HG03280 (cell line): Measurements from ENCODE around the gene MUC5AC.

ENCODE experiments used
- ATAC-seq: cut with Tn5 transposase; IDR thresholded peaks from one replicate; pipeline ENCODE4 v1.9.1; 2021; ENCODE audit warnings: mild to moderate bottlenecking, moderate library complexity; ENCODE audit not compliant: unreplicated experiment

The MUC5AC gene

DNA sequence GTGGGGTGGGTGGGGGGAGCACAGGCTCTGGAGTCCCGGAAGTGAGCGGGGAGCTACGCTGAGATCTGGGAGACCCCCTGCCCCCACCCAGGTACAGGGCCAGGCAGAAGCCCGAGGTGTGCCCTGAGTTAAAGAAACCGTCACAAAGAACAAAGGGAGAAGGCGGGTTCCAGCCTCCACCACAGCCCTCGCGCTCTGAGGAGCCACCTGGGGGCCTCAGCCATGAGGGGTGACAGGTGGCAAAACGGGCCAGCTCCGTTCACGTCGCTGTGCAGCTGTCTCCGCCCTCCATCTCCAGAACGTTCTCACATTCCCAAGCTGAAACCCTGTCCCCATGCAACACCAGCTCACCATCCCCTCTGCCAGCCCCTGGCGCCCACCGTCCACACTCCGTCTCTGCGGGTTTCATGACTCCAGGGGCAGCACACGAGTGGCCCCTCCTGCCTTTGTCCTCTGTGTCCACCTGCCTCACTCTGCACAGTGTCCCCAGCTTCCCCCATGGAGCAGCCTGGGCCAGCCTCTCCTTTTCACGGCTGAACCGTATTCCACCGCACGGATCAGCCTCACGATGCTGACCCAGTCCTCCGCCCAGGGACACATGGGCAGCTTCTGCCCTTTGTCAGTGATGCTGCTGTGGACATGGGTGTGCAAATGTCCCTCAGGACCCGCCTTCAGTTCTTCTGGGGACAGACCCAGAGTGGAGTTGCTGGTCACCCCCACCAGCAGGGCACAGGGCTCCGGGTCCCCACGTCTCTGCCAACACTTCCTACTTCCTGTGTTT lies 63.4 kb downstream of the MUC5AC start:
- ATAC-seq: no peak

- ATAC-seq: no peak
Measured at GRCh38 chr11:1221848-1222311, 64.1 kb downstream of the MUC5AC start.

DNA sequence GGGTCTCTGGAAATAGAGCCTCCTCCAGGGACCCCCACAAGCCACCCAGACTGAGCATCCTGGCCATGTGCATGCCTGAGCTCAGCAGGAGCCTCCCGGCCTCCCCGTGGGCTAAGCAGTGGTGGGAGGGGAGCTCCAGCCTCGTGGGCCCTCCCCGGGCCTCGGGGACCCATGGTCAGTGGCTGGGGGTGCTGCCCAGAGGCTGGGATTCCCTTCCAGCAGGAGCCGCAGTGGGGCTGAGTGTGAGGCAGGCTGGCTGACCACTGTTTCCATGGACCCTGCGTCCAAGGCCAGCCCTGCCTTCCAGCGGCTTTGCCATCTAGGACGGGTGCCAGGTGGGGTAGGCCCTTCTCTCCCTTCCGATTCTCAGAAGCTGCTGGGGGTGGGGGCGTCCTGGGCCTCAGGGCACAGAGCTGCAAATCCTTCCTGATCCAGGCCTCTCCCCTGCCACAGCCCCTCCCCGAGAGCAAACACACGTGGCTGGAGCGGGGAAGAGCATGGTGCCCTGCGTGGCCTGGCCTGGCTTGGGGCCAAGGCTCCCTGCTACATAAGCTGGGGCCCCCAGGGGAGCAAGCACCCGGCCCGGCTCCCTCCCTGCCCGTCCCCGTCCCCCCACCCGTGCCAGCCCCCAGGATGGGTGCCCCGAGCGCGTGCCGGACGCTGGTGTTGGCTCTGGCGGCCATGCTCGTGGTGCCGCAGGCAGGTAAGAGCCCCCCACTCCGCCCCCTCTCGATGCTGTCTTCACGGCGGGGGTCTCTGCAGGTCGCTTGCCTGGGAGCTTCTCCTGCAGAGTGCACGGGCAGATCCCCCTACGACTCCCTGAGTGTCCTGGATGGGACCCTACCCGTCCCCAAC lies 65.0 kb downstream of the MUC5AC start, which contains the start of gene MUC5B:
MUC5B (plus strand) TSS at position 576 of the 855 bp plus-strand sequence; CDS start at position 634, 58 bp downstream.
- ATAC-seq: no peak

- ATAC-seq: no peak
Measured at GRCh38 chr11:1223346-1224110, 65.8 kb downstream of the MUC5AC start.

GRCh38 chr11:1224111-1224490 lies 66.3 kb downstream of the MUC5AC start:
- no peak for ATAC-seq

GRCh38 chr11:1224491-1225385 lies 67.0 kb downstream of the MUC5AC start:
- ATAC-seq: no peak

DNA sequence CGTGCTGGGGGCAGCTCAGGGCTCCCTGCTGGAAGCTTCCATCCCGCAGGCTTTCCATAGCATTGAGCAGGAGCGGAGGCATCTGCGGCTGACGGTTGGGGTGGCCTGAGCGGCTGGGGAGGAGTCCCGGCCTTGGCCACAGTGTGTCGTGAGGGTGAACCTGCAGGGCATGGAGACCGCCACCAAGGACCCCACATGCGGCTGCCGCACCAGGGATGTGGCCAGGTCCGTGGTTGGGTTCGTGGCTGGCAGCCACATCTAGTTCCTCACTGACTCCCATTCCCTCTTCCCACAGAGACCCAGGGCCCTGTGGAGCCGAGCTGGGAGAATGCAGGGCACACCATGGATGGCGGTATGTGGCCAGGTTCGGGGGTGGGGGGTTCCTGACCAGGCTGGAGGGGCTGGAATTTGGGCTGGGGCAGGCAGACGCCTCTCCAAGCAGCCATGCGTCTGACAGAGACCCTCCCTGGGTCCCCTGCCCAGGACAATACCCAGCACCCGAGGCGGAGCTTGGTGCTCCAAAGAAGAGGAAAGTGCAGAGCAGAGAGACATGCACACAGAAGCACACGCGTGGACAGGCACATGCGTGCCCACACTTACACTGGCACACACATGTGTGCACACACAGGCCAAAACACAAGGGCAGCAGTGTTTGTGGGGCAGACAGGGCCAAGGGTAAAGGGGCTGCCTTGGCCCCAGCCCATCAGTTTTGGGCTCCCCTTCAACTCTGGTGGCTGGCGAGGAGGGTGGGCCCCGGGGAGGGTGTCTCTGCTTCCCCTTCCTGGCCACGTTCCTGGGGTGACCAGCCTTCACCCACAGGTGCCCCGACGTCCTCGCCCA lies 67.9 kb downstream of the MUC5AC start:
- no peak for ATAC-seq

DNA sequence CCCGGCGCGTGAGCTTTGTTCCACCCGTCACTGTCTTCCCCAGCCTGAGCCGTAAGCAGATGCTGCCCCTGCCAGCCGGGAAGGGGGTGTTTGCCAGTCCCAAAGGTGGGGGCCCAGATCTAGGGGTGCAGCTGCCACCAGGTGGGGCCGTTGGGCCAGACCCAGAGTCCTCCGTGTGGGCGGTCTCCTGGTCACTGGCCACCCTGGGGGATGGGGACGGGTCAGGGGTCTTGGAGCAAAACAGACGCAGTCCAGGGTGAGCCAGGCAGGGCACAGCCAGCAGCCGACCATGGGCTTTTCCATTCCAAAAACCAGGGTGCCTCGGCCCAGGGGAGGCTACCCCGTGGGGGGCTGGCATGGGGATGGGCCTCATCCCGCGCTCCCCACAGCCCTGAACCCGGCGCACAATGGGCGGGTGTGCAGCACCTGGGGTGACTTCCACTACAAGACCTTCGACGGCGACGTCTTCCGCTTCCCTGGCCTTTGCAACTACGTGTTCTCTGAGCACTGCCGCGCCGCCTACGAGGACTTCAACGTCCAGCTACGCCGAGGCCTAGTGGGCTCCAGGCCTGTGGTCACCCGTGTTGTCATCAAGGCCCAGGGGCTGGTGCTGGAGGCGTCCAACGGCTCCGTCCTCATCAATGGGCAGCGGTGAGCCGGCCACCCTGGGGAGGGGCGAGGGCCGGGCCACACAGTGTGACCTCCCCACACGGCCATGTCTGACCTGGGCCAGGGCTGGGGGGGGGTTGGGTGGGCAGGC lies 68.7 kb downstream of the MUC5AC start:
- ATAC-seq: no peak

DNA sequence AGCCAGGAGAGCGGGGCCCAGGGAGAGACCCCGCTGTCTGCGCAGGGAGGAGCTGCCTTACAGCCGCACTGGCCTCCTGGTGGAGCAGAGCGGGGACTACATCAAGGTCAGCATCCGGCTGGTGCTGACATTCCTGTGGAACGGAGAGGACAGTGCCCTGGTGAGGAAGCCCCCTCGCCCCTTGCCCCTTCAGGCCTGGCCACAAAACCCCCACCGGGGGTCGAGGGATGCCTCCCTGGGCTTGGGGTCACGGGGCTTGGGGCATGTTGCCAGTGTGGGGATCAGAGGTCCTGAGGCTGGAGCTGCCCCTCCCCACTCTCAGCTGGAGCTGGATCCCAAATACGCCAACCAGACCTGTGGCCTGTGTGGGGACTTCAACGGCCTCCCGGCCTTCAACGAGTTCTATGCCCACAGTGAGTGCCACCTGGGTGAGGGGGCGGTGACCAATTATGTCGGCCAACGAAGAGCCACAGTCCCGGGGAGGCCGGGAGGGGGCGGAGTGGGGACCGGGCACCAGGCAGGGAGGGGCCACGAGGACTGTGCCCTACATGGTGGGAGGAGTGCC lies 69.3 kb downstream of the MUC5AC start:
- ATAC-seq: no peak

- no peak for ATAC-seq
Measured at GRCh38 chr11:1227551-1228100, 69.9 kb downstream of the MUC5AC start.

DNA sequence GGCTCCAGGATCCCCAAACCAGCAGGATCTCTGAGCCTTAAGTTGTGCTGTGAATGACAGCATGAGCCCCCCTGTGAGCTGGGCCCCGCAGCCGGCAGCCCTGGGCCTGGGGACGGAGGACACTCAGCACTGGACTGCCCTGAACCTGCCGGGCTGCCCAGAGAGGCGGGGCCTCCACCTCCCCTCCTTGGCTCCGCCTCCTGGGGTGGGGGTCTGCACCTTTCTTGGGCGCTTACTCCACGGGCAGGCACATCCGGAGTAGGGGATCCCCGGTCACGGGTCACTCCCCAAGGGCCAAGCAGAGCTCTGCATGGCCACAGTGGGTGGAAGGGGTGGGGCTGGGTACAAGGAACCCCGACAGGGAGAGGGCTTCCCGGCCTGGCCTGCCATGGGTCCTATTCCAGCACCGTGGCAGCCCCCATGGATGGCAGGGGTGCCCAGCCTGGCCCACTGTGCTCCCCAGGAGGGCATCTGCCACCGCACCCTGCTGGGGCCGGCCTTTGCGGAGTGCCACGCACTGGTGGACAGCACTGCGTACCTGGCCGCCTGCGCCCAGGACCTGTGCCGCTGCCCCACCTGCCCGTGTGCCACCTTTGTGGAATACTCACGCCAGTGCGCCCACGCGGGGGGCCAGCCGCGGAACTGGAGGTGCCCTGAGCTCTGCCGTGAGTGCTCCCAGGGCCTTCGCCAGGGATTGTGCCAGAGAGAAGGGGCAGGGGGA lies 70.5 kb downstream of the MUC5AC start:
- no peak for ATAC-seq

- no peak for ATAC-seq
Measured at GRCh38 chr11:1228921-1229451, 71.2 kb downstream of the MUC5AC start.

GRCh38 chr11:1229471-1230120 lies 71.8 kb downstream of the MUC5AC start:
- no peak for ATAC-seq

DNA sequence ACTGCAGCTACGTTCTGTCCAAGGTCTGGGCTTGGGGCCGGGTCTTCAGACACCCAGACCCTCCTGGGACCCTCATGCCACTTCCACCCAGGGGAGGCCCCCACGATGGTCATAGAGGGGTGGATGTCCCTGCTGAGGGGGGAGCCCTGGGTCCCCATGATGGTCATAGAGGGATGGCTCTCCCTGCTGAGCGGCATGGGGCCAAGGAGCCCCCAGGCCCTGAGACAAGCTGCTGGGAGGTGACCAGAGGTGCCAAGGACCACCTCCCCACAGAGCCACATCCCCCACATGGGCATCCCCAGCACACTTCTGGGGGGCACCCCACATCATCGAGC lies 72.3 kb downstream of the MUC5AC start:
- no peak for ATAC-seq

DNA sequence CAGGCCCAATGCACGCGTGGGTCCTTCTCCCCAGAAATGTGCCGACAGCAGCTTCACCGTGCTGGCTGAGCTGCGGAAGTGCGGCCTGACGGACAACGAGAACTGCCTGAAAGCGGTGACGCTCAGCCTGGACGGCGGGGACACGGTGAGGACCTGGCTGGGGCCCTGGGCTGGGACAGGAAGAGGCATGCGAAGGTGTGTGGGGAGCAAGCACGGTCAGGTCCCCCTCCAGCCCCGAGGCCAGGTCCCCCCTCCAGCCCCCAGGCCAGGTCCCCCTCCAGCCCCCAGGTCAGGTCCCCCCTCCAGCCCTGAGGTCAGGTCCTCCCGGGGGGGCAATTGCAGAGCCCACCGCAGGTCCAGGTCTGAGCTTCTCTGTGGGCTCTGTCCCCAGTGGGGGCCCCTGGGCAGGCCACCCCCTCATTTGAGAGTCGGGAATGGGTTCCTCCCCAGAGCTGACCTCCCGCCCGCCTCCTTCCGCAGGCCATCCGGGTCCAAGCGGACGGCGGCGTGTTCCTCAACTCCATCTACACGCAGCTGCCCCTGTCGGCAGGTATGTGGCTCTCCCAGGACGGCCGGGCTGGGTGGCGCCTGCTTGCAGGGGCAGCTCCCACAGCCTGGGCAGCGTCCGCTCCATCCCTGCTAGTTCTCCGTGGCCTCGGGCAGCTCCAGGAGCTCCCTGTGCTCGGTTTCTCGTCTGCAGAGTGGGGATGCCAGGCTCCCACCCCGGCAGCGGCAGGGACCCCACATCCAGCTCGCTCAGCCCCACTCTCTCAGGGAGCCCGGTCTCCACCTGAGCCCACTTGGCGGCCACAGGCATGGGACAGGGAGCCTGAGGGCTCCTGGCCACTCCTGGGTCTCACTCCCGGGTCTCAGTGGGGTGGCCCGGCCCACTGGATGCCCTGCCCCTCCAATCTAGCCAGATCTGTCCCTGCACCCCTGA lies 73.0 kb downstream of the MUC5AC start:
- ATAC-seq: no peak
